SHP77 (cell line): ENCODE data around the gene GAPVD1.
"Not testable (repeated sequence)": the region's sequence is repeated elsewhere in the genome, so short reads cannot be mapped to it uniquely, and the experiment has no call there.

Experiments
- DNase-seq, 2 experiments: peaks; one replicate each; lab custom pipeline; 2025; lab: John Stamatoyannopoulos, UW

GAPVD1 gene

DNA sequence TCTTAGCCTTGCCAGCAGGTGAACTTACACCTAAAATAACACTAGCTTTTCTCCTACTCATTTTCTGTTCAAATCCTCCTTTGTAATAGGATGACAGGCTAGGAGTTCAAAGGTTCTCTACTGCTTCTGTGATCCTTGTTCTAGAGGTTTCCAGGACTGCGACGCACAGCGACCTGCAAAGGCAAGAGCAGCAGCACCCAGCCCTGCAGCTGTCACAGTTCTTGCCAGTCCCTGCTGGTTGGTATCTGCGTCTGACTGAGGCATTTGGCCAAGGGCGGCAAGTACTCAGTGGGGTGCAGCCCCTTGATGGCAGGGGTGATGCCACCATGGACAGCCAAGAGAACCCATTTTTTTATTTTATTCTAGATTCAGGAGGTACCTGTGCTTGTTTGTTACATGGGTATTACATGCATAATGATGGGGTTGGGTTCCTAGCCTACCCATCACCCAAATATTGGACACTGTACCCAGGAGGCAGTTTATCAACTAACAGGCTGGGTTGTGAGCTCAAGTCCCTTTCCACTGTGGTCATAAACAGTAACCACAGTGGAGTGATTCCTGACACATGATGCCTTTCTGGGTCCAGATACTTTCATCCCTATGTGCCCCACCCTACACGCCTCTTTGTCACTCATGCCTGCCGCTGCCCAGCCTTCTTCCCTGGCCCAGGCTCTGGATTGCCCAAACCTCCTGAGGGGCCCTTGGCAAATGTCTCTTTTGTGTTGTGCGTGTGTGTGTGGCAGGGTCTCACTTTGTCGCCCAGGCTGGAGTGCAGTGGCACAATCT, 111.0 kb downstream of the GAPVD1 start:
- no peak for DNase-seq

DNA sequence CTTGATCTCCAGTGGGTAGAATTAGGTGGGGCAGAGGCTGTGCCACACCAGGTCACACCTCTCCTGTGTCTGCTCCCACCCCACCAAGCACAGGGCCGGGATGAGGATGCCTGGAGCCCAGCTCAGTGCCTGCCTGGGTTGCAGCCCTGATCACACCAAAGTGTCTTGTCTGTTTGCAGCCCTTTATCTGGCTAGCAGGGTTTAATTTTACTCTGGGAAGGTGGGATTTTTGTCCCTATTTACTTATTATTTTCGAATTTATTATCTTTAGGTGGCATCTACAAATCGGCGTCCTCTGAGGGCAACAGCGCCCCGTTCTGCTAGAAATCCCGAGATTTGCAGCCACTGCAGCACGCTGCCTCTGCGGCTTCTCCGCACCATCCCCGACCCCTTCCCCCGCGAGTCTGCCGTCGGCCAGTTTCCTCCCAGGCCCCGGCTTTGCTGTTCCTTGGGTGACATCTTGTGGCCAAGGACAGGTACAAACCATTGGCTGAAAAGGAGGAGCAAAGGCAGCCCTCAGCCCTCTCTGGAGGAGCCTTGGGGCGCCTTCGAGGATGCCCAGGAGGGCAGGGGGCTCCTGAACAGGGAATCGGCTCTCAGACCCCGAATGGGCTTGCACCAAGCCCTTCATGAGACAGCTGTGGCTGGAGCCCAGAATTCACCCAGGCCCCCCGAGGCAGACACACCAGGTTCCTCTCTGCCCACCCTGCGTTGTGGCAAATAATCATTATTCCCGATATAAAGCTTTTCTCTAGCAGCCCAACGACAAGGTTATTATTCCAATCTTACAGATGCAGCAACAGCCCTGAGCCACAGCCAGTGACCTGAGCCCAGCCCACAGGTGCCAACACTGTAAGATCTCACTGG, 113.0 kb downstream of the GAPVD1 start:
- DNase-seq, result peak; percentile 74 to 79

DNA sequence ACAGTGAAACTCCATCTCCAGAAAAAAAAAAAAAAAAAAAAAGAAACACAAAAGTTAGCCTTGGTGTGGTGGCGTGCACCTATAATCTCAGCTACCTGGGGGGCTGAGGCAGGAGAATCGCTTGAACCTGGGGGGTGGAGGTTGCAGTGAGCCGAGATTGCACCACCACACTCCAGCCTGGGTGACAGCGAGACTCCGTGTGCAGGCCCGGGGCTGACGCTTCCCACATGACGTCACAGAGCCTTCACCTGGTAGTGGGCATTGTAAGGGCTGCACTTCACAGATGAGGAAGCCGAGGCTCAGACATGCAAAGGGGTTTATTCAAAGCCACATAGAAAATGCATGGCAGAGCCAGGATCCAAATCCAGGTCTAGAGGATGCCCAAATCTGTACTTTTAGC, 114.2 kb downstream of the GAPVD1 start:
- peak in 1 of 2 experiments; percentile 58 for DNase-seq

DNA sequence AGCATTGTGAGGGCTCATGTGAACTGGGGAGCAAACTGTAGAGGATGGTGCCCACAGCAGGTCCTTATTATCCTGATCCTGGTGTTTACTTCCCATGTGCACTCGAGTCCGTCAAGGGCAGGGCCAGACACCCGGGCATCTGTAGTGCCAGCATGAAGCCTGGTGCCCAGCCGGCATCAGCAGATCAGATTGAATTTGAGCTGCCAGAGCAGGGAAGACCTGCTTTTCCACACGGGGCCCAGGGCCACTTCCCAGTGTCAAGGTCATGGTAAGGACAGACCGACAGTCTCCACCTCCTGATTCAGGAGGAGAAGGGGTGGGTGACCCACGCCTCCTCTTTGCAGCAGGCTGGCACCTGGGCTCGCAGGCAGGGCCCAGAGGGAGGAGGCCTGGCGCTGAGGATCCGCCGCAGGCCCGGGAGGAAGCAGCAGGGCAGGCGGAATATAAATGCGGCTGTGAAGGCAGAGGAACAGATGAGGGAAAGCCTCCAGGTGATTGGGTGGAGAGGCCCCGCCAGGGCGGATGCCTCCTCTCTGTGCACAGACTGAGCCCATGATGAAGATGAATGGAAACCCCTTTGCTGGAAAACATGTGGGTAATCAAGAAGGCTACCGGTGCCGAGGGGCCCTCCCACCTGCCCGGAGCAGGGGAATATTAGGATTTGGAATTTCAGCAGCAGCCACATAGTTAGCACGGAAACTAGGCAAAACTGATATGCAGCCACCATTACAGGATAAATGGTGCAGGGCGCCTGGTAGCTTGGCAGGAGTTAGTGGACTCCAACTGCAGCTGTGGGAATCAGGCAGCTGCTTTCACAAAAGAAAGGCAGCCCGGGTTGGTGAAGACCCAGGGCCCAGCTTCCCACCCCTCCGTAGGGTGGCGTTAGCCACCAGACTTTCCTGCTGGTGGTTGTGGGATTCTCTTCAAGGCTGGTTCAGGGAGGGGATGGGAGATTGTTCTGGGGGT, 114.9 kb downstream of the GAPVD1 start:
- peak; percentile 8 to 49 for DNase-seq

DNA sequence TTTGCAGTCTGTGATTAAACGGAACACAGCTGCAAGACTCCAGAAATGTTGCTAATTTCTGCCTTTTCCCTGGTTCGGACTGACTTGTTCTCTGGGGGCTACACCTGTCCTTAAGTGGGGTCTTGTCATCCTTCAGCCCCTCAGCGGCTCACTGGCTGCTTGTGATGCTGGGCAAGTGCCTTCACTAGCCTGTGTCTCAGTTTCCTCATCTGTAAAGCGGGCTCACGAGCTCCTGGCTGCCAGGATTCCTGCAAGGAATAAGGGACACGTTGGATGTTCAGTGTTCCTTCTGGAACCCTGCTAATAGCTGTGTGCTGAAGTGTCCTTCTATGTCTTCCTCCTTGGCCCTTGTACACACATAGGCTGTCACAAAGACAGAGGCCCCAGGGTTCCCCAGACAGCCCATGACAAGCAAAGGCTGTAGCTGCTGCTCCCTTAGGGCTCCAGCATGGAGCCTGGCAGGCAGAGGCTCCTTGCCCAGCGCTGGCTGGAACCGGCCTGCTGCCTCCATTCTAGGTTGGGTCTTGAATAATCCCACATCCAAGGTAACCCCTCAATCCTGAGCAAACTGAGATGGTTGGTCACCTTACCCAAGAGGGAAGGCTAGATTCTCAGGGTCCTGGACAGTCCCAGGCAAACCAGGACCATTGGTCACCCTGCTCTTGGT, 116.1 kb downstream of the GAPVD1 start:
- no peak for DNase-seq

DNA sequence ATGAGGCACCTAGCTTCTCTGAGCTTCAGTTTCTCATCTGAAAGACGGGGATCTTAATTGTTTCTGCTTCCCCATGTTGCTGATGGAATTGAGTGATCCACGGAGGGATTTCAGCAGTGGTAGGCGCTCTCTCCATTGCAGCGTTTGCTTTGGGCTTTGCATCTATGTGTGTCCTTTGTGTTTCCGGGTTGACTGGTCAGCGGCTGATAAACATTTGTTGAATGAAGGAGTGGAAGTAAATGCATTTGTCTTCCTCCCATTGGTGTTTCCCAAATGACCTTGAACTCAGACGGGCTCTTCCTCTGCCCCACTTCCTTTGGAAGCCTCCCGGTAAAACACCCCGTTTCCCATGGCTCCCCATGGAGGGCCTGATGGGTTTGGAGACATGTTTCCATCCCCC, 117.2 kb downstream of the GAPVD1 start:
- no peak for DNase-seq

DNA sequence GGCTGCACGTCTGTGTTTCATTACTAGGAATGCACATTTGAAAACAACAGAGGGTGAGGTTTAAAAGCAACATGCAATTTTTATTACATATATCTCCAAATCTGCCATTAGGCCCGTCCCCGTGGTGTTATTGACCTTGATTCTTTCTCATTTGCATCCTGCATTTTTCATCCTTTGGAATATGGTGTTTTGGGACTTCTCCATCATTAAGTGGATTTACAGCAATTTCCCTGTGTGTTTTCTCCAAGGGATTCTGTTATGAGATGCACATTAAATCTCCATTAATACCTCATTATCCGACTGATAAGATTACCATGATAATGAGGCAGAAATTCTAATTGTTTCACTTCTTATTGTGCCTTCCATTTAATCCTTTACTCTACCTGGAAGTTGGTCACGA, 117.6 kb downstream of the GAPVD1 start:
- no peak for DNase-seq

DNA sequence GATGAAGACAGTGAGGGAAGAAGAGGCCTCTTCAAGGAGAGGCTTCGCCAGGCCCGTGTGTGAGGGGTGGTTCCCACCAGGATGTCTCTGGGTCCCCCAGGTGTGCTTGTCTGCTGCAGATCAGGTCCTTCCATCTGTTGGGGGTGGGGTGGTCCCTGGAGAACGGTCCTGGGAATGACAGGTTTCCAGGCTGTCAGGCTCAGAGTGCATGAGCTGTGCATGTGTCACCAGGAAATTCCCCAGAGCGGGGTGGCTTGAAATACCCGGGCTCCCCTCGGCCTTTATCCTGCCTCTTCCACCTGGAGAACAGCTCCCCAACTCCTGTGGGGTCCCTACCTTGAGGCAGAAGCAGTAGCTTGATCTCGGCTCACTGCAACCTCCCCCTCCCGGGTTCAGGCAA, 118.8 kb downstream of the GAPVD1 start:
- no peak for DNase-seq

DNA sequence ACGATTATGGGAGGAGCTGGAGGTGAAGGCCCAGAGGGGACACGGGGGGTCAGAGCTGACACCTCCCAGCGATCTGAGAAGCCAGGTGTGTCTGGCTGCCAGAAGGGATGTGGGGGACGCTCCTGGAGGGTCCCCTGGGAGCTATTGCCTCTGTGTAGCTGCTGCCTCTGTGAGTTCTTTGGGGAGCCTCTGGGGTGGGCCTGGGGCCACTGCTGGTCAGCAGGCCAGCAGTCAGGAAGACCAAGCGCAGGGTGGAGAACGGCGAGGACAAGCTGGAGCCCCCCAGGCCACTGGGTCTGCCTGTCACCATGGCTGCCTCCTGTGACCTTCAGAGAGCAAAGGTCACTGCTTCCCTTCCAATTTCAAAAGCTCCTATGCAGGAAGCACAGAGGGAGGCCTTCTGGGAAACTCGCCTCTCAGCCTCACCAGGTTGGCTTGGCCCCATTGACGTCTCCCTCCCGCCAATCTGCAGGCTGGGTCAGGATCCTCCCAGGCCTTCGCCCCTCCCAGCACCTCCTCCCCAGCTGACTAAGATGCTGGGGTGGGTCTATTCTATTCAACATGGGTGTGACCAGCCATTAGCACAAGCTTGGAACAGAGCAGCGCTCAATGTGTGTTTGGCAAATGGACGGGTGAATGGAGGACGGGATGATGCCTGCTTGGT, 126.4 kb downstream of the GAPVD1 start:
- DNase-seq, result no peak

DNA sequence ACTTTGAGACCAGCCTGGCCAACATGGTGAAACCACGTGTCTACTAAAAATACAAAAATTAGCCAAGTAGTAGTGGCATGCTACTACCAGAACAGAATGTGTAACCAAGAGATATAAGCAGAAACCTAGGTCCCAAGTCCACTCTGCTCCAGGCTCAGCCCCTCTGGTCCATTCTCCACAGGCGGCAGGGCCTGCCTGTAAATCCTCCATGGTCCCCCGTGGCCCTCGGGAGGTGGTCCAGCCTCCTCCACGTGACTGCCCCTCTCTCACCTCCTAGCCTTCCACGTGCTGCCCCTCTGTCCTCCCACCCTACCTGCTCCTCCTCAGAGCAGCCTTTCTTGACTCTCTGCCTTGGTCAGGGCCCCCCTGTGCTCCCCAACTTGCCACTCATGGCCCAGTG, 127.4 kb downstream of the GAPVD1 start:
- DNase-seq, result no peak

DNA sequence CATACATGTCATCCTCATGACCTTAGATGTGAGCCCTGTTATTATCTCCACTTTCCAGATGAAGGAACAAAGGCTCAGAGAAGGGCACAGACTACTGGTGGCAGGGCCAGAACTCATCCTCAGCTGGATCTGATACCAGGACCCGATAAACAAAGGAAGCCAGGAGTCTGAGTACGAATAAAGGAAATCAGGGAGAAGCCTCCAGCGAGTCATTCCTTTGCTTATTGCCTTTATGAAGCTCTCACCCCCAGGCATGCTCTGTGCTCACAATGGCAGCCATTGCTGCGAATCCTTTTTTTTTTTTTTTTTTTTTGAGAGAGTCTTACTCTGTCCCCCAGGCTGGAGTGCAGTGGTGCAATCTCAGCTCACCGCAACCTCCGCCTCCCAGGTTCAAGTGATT, 130.1 kb downstream of the GAPVD1 start:
- no peak for DNase-seq

DNA sequence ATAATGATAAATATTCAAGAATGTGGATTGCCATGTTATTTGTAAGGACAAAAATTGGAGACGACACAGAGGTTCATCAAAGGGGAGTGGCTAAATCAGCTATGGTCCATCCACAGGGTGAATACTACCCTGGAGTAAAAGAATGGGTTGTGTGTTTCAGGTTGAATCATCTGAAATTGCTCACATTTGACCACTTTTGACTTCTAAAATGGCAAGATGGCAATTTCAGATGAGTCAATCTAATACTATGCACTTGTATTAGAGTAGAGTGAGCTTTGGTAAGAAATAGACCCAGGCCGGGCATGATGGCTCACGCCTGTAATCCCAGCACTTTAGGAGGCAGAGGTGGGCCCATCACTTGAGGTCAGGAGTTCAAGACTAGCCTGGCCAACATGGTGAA, 131.8 kb downstream of the GAPVD1 start:
- no peak for DNase-seq

DNA sequence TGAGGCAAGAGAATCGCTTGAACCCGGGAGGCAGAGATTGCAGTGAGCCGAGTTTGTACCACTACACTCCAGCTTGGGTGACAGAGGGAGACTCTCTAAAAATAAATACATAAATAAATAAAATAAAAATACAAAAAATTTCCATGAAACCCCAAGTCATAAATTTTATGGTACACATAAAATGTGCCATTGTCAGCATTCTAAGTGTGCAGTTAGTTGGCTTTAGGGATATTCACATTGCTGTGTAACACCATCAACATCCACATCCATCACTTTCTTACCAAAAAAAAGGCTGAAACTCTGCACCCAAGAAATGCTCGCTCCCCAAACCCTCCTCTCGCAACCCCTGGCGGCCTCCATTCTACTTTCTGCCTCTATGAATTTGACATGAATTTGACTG, 135.2 kb downstream of the GAPVD1 start:
- no peak for DNase-seq

DNA sequence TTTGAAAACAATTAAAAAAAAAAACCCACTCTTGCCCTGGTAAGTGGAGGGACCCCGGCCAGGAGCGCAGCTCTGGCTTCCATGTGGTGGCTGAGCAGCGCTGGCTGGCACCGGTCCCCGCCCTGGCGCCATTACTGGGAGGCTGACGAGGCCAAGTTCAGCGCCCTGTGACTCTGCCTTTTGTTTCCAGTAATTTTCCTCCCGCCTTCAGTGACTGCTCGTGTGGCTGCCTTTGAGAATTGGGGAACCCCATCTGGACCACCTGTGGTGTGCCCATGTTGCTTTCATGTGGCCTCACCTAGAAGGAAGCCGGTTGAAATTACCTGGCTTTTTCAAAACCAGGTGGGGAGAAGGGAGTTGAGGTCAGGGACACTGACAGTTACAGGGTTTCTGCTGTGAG, 136.1 kb downstream of the GAPVD1 start:
- DNase-seq, result no peak

DNA sequence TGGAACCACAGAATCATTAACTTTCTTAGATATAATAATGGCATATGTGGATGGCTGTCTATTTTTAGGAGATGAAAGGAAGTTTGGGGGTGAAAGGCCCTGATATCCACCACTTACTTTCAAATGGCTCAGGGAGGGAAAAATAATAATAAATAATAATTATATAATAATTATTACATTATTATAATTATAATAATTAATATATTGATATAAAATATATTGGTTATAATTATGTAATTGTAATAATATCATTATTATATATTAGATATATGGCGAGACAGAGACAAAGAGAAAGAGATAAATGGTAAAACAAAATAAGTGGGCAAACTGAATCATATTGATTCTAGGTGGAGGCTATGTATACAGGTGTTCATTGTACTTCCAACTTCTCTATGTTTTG, 136.6 kb downstream of the GAPVD1 start:
- DNase-seq, result no peak

DNA sequence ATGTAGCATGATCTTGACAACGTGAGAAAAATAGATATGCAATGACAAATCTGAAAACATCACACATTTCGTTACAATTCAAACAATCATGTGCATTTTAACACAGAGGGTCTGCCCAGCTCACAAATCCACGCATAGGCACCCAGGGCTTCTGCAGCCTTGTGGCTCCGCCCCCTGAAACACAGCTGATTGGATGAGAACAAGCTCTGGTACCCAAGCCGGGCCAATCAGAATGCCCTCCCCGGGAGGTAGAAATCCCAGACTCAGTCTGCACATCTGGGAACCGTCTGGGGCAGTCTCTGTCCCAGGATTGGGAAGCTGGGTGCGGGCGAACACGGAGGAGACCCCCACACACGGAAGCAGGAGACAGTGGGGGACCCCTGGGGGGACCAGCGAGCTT, 137.5 kb downstream of the GAPVD1 start:
- peak in 1 of 2 experiments; percentile 10 for DNase-seq

DNA sequence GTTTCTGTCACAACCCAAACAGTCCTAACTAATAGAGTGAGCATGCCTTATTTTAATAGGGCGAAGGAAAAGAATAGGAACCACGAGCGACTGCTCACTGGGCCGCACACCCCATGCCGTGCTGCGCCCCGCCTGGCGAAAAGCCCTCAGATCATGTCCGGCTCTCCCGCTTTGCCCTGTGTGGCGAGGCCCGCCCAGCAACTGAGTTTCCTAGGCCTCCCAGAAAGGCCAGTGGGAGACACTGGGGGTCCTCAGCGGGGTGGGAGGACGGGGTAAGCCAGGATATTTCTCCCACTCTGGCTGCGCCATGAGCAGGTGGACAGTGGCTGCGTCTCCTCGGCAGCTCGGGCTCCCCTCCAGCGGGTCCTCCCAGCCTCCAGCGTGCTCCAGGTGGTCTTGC, 138.0 kb downstream of the GAPVD1 start:
- no peak for DNase-seq

DNA sequence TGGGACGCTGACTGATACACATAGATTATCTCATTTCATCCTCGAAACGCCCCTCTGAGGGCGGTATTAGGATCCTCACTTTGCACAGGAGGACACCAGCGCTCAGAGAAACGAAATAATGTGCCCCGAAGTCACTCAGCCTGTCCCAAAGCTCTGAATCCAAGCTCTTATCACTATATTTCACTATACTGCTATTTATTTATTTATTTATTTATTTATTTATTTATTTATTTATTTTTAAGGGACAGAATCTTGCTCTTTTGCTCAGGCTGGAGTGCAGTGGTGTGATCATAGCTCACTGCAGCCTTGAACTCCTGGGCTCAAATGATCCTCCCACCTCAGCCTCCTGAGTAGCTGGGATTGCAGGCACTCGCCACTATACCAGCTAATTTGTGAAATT, 138.6 kb downstream of the GAPVD1 start:
- not testable (repeated sequence) for DNase-seq

DNA sequence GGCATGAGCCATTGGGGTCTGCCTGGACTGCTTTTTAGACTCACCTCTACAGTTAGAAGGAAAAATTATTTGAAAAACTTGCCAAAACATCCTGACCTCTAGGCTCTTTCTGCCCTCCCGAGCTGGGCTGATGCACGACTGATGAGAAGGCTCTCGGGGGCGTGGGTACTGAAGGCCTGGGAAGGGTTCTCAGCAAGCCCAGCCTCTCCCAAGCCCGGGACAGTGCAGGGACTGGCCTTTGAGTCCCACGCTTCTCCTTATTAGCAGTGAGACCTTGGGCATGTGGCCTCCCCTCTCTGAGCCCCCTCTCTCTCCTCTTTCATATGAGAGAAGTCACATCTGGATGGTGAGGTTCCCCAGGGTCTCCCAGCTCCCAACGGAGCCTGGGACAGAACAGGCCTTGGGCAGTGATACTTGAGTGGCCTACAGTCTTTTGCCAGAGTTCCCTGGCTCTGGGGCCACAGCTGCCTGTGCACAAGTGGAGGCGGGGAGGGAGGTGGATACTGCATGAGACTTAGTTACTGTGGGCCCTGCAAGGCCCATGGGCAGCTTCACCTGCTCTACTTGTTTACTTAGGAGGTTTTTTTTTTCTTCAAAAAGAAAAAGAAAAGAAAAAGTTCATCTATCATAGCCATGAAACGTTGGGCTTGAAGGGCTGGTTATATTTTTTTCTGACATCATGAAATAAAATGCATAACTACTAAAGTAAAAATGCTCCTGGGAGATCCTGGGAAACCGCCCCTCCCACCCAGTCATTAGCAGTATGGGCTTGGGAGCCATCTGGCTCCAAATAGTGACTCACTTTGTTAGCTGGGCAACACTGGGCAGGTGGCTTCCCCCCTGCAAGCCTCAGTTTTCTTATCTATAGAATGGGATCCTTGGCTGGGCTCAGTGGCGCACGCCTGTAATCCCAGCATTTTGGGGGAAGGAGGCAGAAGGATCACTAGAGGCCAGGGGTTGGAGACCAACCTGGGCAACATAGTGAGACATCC, 139.4 kb downstream of the GAPVD1 start:
- peak; percentile 49 to 62 for DNase-seq

DNA sequence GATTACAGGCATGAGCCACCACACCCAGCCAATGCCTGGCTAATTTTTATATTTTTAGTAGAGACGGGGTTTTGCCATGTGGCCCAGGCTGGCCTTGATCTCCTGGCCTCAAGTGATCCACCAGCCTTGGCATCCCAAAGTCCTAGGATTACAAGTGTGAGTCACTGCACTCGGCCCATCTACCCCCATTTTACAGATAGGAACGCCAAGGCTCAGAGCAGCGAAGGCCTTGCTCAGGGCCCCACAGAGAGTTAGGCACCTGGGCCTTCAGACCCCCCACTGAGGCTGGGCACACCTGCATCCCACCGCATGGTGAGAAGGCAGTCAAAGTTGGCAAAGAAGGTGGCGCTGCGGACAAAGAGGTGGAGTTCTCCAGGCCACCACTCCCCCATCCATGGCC, 143.1 kb downstream of the GAPVD1 start:
- no peak for DNase-seq
